Retina (tissue), 1 donor: ENCODE measurements around the gene ABHD17B.

Experiments used
- DNase-seq: peaks from one replicate; pipeline ENCODE4 v3.0.0-alpha.2; 2016

Gene ABHD17B

DNA sequence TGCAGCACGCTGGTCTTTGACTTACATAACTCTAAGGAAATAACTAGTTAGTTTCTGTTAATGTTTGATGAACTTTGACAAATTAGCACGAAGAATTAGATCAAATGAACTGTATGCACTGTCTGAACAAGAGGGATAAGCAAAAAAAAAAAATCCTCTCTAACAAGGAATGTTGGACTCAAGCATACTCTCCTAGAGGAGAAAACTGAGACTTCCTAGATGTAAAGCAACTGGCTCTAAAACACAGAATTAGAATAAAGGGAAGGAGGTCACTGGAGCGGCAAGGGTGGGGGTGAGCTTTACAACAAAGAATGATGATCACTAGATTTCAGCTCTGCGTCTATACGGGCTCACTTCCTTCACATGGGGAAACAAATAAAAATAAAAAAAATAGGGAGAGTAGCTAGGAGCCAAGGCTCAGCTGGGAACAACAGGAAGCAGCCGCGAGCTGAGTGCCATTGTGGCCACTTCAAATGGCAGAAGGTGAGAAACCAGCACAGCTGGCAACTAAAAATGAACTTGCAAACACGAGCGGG is 94.0 kb downstream of the ABHD17B start:
- DNase-seq, result no peak
